ENCODE results near the gene DGAT2.
A peak's percentile ranks its signal among the peaks of the same experiment; 100 is the strongest.

Gene DGAT2

GRCh38 chr11:75800728-75801361 is 32.3 kb downstream of the DGAT2 start:
- DNase-seq (ENCODE audit: low read depth in 2 of 2, low spot score in 1 of 2), result no peak

GRCh38 chr11:75801362-75802020 is 32.9 kb downstream of the DGAT2 start:
- DNase-seq (ENCODE audit: low read depth in 2 of 2, low spot score in 1 of 2), result no peak

GRCh38 chr11:75802021-75802912 is 33.7 kb downstream of the DGAT2 start:
- DNase-seq (ENCODE audit: low read depth in 2 of 2, low spot score in 1 of 2), result no peak

- DNase-seq (ENCODE audit: low read depth in 2 of 2, low spot score in 1 of 2), result peak; percentile 41 to 46
These were observed 34.6 kb downstream of the DGAT2 start for GRCh38 chr11:75802913-75803820.

GRCh38 chr11:75809111-75809510 is 40.5 kb downstream of the DGAT2 start:
- no peak for DNase-seq (ENCODE audit: low read depth in 2 of 2, low spot score in 1 of 2)

- no peak for DNase-seq (ENCODE audit: low read depth in 2 of 2, low spot score in 1 of 2)
These were observed 41.4 kb downstream of the DGAT2 start for GRCh38 chr11:75809991-75810390.

GRCh38 chr11:75810637-75811390 is 42.2 kb downstream of the DGAT2 start:
- no peak for DNase-seq (ENCODE audit: low read depth in 2 of 2, low spot score in 1 of 2)

- DNase-seq (ENCODE audit: low read depth in 2 of 2, low spot score in 1 of 2), result no peak
These were observed 42.9 kb downstream of the DGAT2 start for GRCh38 chr11:75811485-75811884.

- DNase-seq (ENCODE audit: low read depth in 2 of 2, low spot score in 1 of 2), result no peak
These were observed 44.0 kb downstream of the DGAT2 start for GRCh38 chr11:75812542-75813040.

GRCh38 chr11:75813124-75813523 is 44.5 kb downstream of the DGAT2 start:
- DNase-seq (ENCODE audit: low read depth in 2 of 2, low spot score in 1 of 2), result no peak

GRCh38 chr11:75813622-75814039 is 45.1 kb downstream of the DGAT2 start:
- DNase-seq (ENCODE audit: low read depth in 2 of 2, low spot score in 1 of 2), result no peak

- DNase-seq (ENCODE audit: low read depth in 2 of 2, low spot score in 1 of 2), result no peak
These were observed 45.7 kb downstream of the DGAT2 start for GRCh38 chr11:75814363-75814676.

- peak; percentile 96 to 97 for DNase-seq (ENCODE audit: low read depth in 2 of 2, low spot score in 1 of 2)
These were observed 46.2 kb downstream of the DGAT2 start, which contains the start of gene UVRAG for GRCh38 chr11:75814677-75815344. TSS of gene UVRAG (plus strand) at chr11:75815210. CDS start at chr11:75815408, 198 bp downstream.

- DNase-seq (ENCODE audit: low read depth in 2 of 2, low spot score in 1 of 2), result peak in 1 of 2 donors; percentile 12
These were observed 47.0 kb downstream of the DGAT2 start for GRCh38 chr11:75815345-75816168.

- no peak for DNase-seq (ENCODE audit: low read depth in 2 of 2, low spot score in 1 of 2)
These were observed 48.1 kb downstream of the DGAT2 start for GRCh38 chr11:75816561-75817239.

GRCh38 chr11:75820645-75821044 is 52.1 kb downstream of the DGAT2 start:
- no peak for DNase-seq (ENCODE audit: low read depth in 2 of 2, low spot score in 1 of 2)

- DNase-seq (ENCODE audit: low read depth in 2 of 2, low spot score in 1 of 2), result no peak
These were observed 52.6 kb downstream of the DGAT2 start for GRCh38 chr11:75821202-75821601.

- no peak for DNase-seq (ENCODE audit: low read depth in 2 of 2, low spot score in 1 of 2)
These were observed 54.0 kb downstream of the DGAT2 start for GRCh38 chr11:75822541-75822940.
